HepG2 (cell line): ENCODE results near the gene NFASC. TPM values are rescaled to one million over a fixed set of nuclear protein-coding genes. Genes with fewer than 3 reads are reported as not detected.
A peak's percentile ranks its signal among the peaks of the same experiment; 100 is the strongest.

Source experiments
- ATAC-seq: fragments of 200-7000 bp; cut with Tn5 transposase; 3 replicates; pipeline ENCODE4 v1.9.1; 2020; ENCODE audit warnings: mild to moderate bottlenecking, moderate library complexity
- BruUV-seq: library from RNA; stranded (reverse); fragments of 400-500 nt; replicated peaks from 2 replicates; lab custom pipeline; 2021; lab: Mats Ljungman, UMichigan
- CTCF ChIA-PET: fragments of 300-600 bp; formaldehyde crosslinking; extraction: SDS; loops from one replicate; lab custom pipeline; 2021; ENCODE audit warnings: low total read pairs, inconsistent platforms, low intra/inter-chr PET ratio; lab: Yijun Ruan, JAX
- POLR2A ChIA-PET: fragments of 350-600 bp; sonication (Branson Sonifier 250); formaldehyde crosslinking; loops from one replicate; lab custom pipeline; 2020; ENCODE audit warnings: antibody characterized with exemption, inconsistent platforms; lab: Yijun Ruan, JAX
- DNase-seq: peaks from one replicate; pipeline ENCODE4 v3.0.0-alpha.2; 2015; ENCODE audit warnings: low spot score
- FAIRE-seq: peaks from 3 replicates; lab custom pipeline; 2011; peaks lifted over from hg19 to GRCh38; lab: Jason Lieb, UNC
- H2AFZ ChIP-seq: one replicate; pipeline ENCODE4 v1.6.1; 2011; ENCODE audit warnings: low read length, inconsistent platforms
- H3K27ac ChIP-seq: fragments of 300-600 bp; 3 replicates; pipeline ENCODE4 v1.8.0; 2011; ENCODE audit warnings: mixed run types, mild to moderate bottlenecking, mixed read lengths, low read length, inconsistent platforms; ENCODE audit not compliant: insufficient read depth; ENCODE audit errors: extremely low read length
- H3K27me3 ChIP-seq, 2 experiments: fragments of 200-600 bp in 1 of 2; 2 replicates in 1 of 2; 3 replicates in 1 of 2; pipeline versions ENCODE4 v1.6.0 to v1.8.0; 2011; ENCODE audit warnings: low read length in 2 of 2, mild to moderate bottlenecking in 2 of 2, moderate library complexity in 2 of 2, inconsistent platforms in 1 of 2; ENCODE audit not compliant: insufficient read depth in 2 of 2, control insufficient read depth in 1 of 2
- H3K36me3 ChIP-seq, 2 experiments: fragments of 200-600 bp in 1 of 2; replicated peaks in 1 of 2; 2 replicates in 1 of 2; 3 replicates in 1 of 2; pipeline versions ENCODE4 v1.5.1 to v1.8.0; 2011; ENCODE audit warnings: low read length in 2 of 2, inconsistent platforms in 1 of 2; ENCODE audit not compliant: insufficient read depth in 2 of 2, control insufficient read depth in 1 of 2
- H3K4me1 ChIP-seq: 2 replicates; pipeline ENCODE4 v1.5.1; 2012; ENCODE audit warnings: low read length, inconsistent platforms; ENCODE audit not compliant: insufficient read depth
- H3K4me2 ChIP-seq: 2 replicates; pipeline ENCODE4 v1.6.0; 2011; ENCODE audit warnings: low read depth, low read length, inconsistent platforms
- H3K4me3 ChIP-seq, 3 experiments: fragments of 200-600 bp in 1 of 3; sonication (generic), shearing (Covaris generic) in 1 of 3; replicated peaks in 1 of 3; 2 replicates each; pipeline ENCODE4 v1.5.1; 2011 to 2016; ENCODE audit warnings: low read length in 3 of 3, inconsistent platforms in 2 of 3, low read depth in 2 of 3, mild to moderate bottlenecking in 2 of 3, control low read depth in 1 of 3, mixed read lengths in 1 of 3; ENCODE audit not compliant: insufficient read depth in 1 of 3
- H3K79me2 ChIP-seq: one replicate; pipeline ENCODE4 v1.6.1; 2011; ENCODE audit warnings: low read length, inconsistent platforms; ENCODE audit not compliant: insufficient read depth
- H3K9ac ChIP-seq: 2 replicates; pipeline ENCODE4 v1.6.0; 2011; ENCODE audit warnings: mild to moderate bottlenecking, low read depth, low read length, inconsistent platforms; ENCODE audit not compliant: insufficient read depth
- H3K9me3 ChIP-seq: 2 replicates; pipeline ENCODE4 v1.5.1; 2012; ENCODE audit warnings: mild to moderate bottlenecking, low read length
- H4K20me1 ChIP-seq: 2 replicates; pipeline ENCODE4 v1.6.0; 2011; ENCODE audit warnings: inconsistent platforms, mild to moderate bottlenecking, low read length, moderate library complexity; ENCODE audit not compliant: insufficient read depth
- EHMT2 ChIP-seq: fragments of 200-600 bp; sonication (generic); IDR thresholded peaks from 2 replicates; pipeline ENCODE4 v1.7.0; 2017; ENCODE audit warnings: antibody characterized with exemption, low read depth, low read length, borderline replicate concordance
- PTBP1 ChIP-seq: fragments of 200-400 bp; formaldehyde crosslinking; IDR thresholded peaks from 2 replicates; pipeline ENCODE4 v1.6.1; 2018; ENCODE audit warnings: low read length, low read depth; ENCODE audit not compliant: poor library complexity, severe bottlenecking
- SAP130 ChIP-seq: IDR thresholded peaks from 2 replicates; pipeline ENCODE4 v1.6.1; 2016; ENCODE audit warnings: low read depth
- SATB2 ChIP-seq: sonication (generic); formaldehyde crosslinking; IDR thresholded peaks from 2 replicates; pipeline ENCODE4 v1.5.0; 2020; ENCODE audit warnings: missing genetic modification reagents
- ZFYVE20 ChIP-seq: sonication (generic); formaldehyde crosslinking; IDR thresholded peaks from 2 replicates; pipeline ENCODE4 v1.8.0; 2023; ENCODE audit warnings: low read depth, mild to moderate bottlenecking, moderate library complexity, missing genetic modification reagents, borderline replicate concordance
- ZNF256 ChIP-seq: sonication (generic); formaldehyde crosslinking; conservative IDR thresholded peaks from 2 replicates; pipeline ENCODE4 v1.4.0; 2020; ENCODE audit warnings: missing genetic modification reagents
- WGBS: methylation state at CpG from one replicate; pipeline ENCODE4 v1.1.6; 2017; ENCODE audit warnings: low lambda C conversion rate; 5-methylcytosine and 5-hydroxymethylcytosine counted together
- in situ Hi-C: cut with HindIII; loops from 2 replicates; pipeline ENCODE4 v1.10.0; 2017; ENCODE audit warnings: low pct_unique_long_range_greater_than_20kb; ENCODE audit not compliant: extremely low pct_ligation_motif_present
- intact Hi-C: fragments of 100-400 bp; cut with micrococcal nuclease; formaldehyde crosslinking; loops from one replicate; pipeline ENCODE4 v1.10.0; 2022; ENCODE audit not compliant: unreplicated experiment
- polyA plus RNA-seq, 8 experiments: library from polyadenylated mRNA; depleted of rRNA in 3 of 8; stranded (reverse) in 7 of 8; unstranded in 1 of 8; fragments of >200 nt; fragmentation: Illumina TruSeq in 4 of 8; extraction: Trizol in 4 of 8; gene quantifications; 2 replicates each; pipeline versions ENCODE4 v1.2.1 to v1.2.3, GENCODE V29; 2011 to 2016; ENCODE audit warnings: low read depth in 4 of 8, missing spikeins in 1 of 8, mixed read lengths in 1 of 8; ENCODE audit not compliant: insufficient read depth in 1 of 8
- total RNA-seq, 5 experiments: library from RNA; depleted of rRNA; stranded (reverse); fragments of >200 nt; fragmentation: Illumina TruSeq; extraction: Trizol; gene quantifications; 2 replicates each; pipeline ENCODE4 v1.2.3, GENCODE V29; 2016; ENCODE audit warnings: low read depth in 1 of 5
- TF ChIP-seq, protein P1 (sequence below): sonication (generic); formaldehyde crosslinking; IDR thresholded peaks from 2 replicates; pipeline ENCODE4 v1.4.0; 2020; ENCODE audit warnings: mild to moderate bottlenecking, missing genetic modification reagents, borderline replicate concordance
- TF ChIP-seq, protein P2 (sequence below): sonication (generic); formaldehyde crosslinking; IDR thresholded peaks from 2 replicates; pipeline ENCODE4 v1.4.0; 2020; ENCODE audit warnings: missing genetic modification reagents
- TF ChIP-seq, protein P3 (sequence below): sonication (generic); formaldehyde crosslinking; IDR thresholded peaks from 2 replicates; pipeline ENCODE4 v1.5.0; 2020; ENCODE audit warnings: mild to moderate bottlenecking, missing genetic modification reagents, borderline replicate concordance

Gene NFASC
- total and polyA plus RNA-seq, 2 of the 13 experiments (the other 11 are each of a cell fraction or from before 2014, with no cell fraction given), result not detected

DNA sequence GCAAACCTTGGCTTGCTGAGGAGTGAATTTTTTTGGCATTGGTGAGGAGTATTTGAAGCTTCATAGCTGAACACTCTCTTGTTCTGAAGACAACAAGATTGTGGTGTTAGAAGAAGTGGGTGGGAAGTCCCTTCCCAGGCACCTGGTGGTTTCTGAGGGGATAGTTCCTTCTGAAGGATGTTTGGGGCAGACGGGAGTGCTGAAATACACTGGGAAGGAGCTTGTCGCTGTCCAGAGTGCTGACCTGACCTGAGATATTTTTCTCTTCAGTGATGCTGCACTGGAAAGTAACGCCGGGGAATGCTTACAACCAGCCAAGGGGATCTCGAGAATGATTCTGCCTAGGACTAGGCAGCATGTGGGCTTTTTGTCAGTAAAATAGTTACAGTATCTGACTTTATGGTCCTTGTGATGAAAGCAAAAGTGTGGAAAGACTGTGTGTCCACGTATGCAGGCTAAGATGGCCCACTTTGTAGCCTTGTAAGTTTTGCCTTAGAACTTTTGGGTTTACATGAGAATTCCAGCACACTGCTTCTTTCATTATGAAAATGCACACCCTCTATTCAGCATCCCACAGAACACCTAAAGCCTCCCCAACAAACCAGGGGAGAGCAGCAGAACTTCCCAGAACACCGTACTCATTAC, 33.1 kb upstream of the NFASC start:
- no peaks in the 10 kb centered on the region for H3K36me3 ChIP-seq
- no peak overlapping the region for H3K4me3 ChIP-seq
- no peaks in the 10 kb centered on the region for H3K79me2 ChIP-seq
- in situ Hi-C loops, result no loop called here
- H3K27ac ChIP-seq, result no peak overlapping the region
- ATAC-seq (peak; percentile 56; the same call in 2 of the 3 replicates), DNase-seq (peak; percentile 15), FAIRE-seq (no peak)
- no peak overlapping the region for H3K4me2 ChIP-seq
- intact Hi-C loops, result no loop called here
- peaks cover 0 to 2% of the 10 kb centered on the region in 2 experiments; a peak in 2 of 5 replicates for H3K27me3 ChIP-seq
- no peaks in the 10 kb centered on the region for H3K4me1 ChIP-seq
- ChIA-PET CTCF (no interaction called here), POLR2A (interaction anchor here (0.7 kb wide), 1 partner anchor 424 kb away, joined by 3 read pairs; no protein-coding TSS in a partner anchor)
- 19% methylated on average over 7 of the region's 7 CpGs for WGBS
- H3K9ac ChIP-seq, result no peak overlapping the region
- no peak overlapping the region for H2AFZ ChIP-seq
- no TSS peak for BruUV-seq
- H3K9me3 ChIP-seq, result no peaks in the 10 kb centered on the region
- H4K20me1 ChIP-seq, result no peaks in the 10 kb centered on the region
- TF ChIP-seq, protein P1, sequence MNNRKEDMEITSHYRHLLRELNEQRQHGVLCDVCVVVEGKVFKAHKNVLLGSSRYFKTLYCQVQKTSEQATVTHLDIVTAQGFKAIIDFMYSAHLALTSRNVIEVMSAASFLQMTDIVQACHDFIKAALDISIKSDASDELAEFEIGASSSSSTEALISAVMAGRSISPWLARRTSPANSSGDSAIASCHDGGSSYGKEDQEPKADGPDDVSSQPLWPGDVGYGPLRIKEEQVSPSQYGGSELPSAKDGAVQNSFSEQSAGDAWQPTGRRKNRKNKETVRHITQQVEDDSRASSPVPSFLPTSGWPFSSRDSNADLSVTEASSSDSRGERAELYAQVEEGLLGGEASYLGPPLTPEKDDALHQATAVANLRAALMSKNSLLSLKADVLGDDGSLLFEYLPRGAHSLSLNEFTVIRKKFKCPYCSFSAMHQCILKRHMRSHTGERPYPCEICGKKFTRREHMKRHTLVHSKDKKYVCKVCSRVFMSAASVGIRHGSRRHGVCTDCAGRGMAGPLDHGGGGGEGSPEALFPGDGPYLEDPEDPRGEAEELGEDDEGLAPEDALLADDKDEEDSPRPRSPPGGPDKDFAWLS, result no peak
- TF ChIP-seq, protein P2, sequence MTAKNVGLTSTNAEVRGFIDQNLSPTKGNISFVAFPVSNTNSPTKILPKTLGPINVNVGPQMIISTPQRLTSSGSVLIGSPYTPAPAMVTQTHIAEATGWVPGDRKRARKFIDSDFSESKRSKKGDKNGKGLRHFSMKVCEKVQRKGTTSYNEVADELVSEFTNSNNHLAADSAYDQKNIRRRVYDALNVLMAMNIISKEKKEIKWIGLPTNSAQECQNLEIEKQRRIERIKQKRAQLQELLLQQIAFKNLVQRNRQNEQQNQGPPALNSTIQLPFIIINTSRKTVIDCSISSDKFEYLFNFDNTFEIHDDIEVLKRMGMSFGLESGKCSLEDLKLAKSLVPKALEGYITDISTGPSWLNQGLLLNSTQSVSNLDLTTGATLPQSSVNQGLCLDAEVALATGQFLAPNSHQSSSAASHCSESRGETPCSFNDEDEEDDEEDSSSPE (CRISPR knock-in tag), result no peak
- TF ChIP-seq SAP130, result 0 out of 2 replicates have a peak, but pooled peaks have one; percentile 16
- peak; percentile 82 for TF ChIP-seq EHMT2
- no peak for TF ChIP-seq PTBP1
- TF ChIP-seq ZFYVE20 (CRISPR knock-in tag), result 0 out of 2 replicates have a peak, but pooled peaks have one; percentile 43
- 0 out of 2 replicates have a peak, but pooled peaks have one; percentile 42 for TF ChIP-seq SATB2 (CRISPR knock-in tag)
- TF ChIP-seq ZNF256 (CRISPR knock-in tag), result 0 out of 2 replicates have a peak, but pooled peaks have one; percentile 37
- TF ChIP-seq, protein P3, sequence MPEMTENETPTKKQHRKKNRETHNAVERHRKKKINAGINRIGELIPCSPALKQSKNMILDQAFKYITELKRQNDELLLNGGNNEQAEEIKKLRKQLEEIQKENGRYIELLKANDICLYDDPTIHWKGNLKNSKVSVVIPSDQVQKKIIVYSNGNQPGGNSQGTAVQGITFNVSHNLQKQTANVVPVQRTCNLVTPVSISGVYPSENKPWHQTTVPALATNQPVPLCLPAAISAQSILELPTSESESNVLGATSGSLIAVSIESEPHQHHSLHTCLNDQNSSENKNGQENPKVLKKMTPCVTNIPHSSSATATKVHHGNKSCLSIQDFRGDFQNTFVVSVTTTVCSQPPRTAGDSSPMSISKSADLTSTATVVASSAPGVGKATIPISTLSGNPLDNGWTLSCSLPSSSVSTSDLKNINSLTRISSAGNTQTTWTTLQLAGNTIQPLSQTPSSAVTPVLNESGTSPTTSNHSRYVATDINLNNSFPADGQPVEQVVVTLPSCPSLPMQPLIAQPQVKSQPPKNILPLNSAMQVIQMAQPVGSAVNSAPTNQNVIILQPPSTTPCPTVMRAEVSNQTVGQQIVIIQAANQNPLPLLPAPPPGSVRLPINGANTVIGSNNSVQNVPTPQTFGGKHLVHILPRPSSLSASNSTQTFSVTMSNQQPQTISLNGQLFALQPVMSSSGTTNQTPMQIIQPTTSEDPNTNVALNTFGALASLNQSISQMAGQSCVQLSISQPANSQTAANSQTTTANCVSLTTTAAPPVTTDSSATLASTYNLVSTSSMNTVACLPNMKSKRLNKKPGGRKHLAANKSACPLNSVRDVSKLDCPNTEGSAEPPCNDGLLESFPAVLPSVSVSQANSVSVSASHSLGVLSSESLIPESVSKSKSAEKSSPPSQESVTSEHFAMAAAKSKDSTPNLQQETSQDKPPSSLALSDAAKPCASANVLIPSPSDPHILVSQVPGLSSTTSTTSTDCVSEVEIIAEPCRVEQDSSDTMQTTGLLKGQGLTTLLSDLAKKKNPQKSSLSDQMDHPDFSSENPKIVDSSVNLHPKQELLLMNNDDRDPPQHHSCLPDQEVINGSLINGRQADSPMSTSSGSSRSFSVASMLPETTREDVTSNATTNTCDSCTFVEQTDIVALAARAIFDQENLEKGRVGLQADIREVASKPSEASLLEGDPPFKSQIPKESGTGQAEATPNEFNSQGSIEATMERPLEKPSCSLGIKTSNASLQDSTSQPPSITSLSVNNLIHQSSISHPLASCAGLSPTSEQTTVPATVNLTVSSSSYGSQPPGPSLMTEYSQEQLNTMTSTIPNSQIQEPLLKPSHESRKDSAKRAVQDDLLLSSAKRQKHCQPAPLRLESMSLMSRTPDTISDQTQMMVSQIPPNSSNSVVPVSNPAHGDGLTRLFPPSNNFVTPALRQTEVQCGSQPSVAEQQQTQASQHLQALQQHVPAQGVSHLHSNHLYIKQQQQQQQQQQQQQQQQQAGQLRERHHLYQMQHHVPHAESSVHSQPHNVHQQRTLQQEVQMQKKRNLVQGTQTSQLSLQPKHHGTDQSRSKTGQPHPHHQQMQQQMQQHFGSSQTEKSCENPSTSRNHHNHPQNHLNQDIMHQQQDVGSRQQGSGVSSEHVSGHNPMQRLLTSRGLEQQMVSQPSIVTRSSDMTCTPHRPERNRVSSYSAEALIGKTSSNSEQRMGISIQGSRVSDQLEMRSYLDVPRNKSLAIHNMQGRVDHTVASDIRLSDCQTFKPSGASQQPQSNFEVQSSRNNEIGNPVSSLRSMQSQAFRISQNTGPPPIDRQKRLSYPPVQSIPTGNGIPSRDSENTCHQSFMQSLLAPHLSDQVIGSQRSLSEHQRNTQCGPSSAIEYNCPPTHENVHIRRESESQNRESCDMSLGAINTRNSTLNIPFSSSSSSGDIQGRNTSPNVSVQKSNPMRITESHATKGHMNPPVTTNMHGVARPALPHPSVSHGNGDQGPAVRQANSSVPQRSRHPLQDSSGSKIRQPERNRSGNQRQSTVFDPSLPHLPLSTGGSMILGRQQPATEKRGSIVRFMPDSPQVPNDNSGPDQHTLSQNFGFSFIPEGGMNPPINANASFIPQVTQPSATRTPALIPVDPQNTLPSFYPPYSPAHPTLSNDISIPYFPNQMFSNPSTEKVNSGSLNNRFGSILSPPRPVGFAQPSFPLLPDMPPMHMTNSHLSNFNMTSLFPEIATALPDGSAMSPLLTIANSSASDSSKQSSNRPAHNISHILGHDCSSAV (CRISPR knock-in tag), result no peak
